ENCODE data around the gene TUBG2. TPM values are rescaled to one million over a fixed set of nuclear protein-coding genes. Genes with fewer than 3 reads are reported as not detected.
"Not testable (repeated sequence)": the region's sequence is repeated elsewhere in the genome, so short reads cannot be mapped to it uniquely, and the experiment has no call there.

TUBG2 gene
- total RNA-seq, 1 experiment from 2014 or later: 26.7 TPM

- TF ChIP-seq ZNF425 (CRISPR knock-in tag; conservative IDR thresholded peaks at IDR 0.05) (no peak), CDX4 (CRISPR knock-in tag; IDR thresholded peaks at IDR 0.05; ENCODE audit: borderline replicate concordance) (no peak), ZNF232 (CRISPR knock-in tag; IDR thresholded peaks at IDR 0.05) (no peak), HMGA2 (CRISPR knock-in tag; IDR thresholded peaks at IDR 0.05) (no peak), SP1 (CRISPR knock-in tag; conservative IDR thresholded peaks at IDR 0.05) (no peak)
Measured at GRCh38 chr17:42657824-42658588, 1.1 kb upstream of the TUBG2 start (continued).

GRCh38 chr17:42659932-42660274 is 819 bp downstream of the TUBG2 start:
- ChIA-PET POLR2A (interaction anchor here (0.8 to 1.7 kb wide), 6 partner anchors 8 to 81 kb away, joined by 3 to 13 read pairs (median 4); no protein-coding TSS in a partner anchor), CTCF (interaction anchor here (1.0 to 3.9 kb wide), 10 partner anchors 9 to 164 kb away, joined by 3 to 44 read pairs (median 10); partner anchors contain the start of genes BECN1, PLEKHH3, PSMC3IP and RETREG3)
- not testable (repeated sequence) for H3K27ac Mint-ChIP-seq; H3K4me1 Mint-ChIP-seq; H3K27me3 Mint-ChIP-seq (ENCODE audit: low read depth); DNase-seq (ENCODE audit: low spot score); H3K9me3 Mint-ChIP-seq
- Mint-ChIP-seq H3K36me3 (peaks cover 20% of the 10 kb centered on the region), H3K4me3 (peak overlapping the region; percentile 85)
- peak; percentile 48 for ATAC-seq

- H3K36me3 Mint-ChIP-seq: peaks cover 26% of the 10 kb centered on the region
- ATAC-seq (no peak), DNase-seq (ENCODE audit: low spot score) (no peak)
- H3K27me3 Mint-ChIP-seq (ENCODE audit: low read depth): peaks cover 3% of the 10 kb centered on the region; the same call in 1 of the 2 replicates
- peak overlapping the region; percentile 85; the same call in 1 of the 2 replicates for H3K4me3 Mint-ChIP-seq
- peaks cover 10% of the 10 kb centered on the region for H3K9me3 Mint-ChIP-seq
- CTCF ChIA-PET: interaction anchor here (1.7 to 3.9 kb wide), 8 partner anchors 13 to 163 kb away, joined by 5 to 44 read pairs (median 13); partner anchors contain the start of genes BECN1, PLEKHH3, PSMC3IP and RETREG3
- peaks cover 7% of the 10 kb centered on the region for H3K4me1 Mint-ChIP-seq
- POLR2A ChIA-PET: interaction anchor here (0.7 to 1.5 kb wide), 2 partner anchors 9 to 17 kb away, joined by 3 to 4 read pairs; no protein-coding TSS in a partner anchor
- no peak overlapping the region for H3K27ac Mint-ChIP-seq
- TF ChIP-seq JUN (CRISPR knock-in tag; IDR thresholded peaks at IDR 0.05): no peak
- TF ChIP-seq AR (CRISPR knock-in tag; IDR thresholded peaks at IDR 0.05): no peak
- no peak for TF ChIP-seq PREB (CRISPR knock-in tag; IDR thresholded peaks at IDR 0.05; ENCODE audit: borderline replicate concordance)
- no peak for TF ChIP-seq ZBTB21 (CRISPR knock-in tag; IDR thresholded peaks at IDR 0.05; ENCODE audit: borderline replicate concordance)
- no peak for TF ChIP-seq PRRX2 (CRISPR knock-in tag; IDR thresholded peaks at IDR 0.05)
- TF ChIP-seq NFE2L1 (CRISPR knock-in tag; IDR thresholded peaks at IDR 0.05): no peak
- no peak for TF ChIP-seq ZNF416 (CRISPR knock-in tag; IDR thresholded peaks at IDR 0.05)
- no peak for TF ChIP-seq HMGXB4 (CRISPR knock-in tag; IDR thresholded peaks at IDR 0.05)
- no peak for TF ChIP-seq MYBL2 (CRISPR knock-in tag; IDR thresholded peaks at IDR 0.05)
- TF ChIP-seq ARID4B (CRISPR knock-in tag; IDR thresholded peaks at IDR 0.05; ENCODE audit: borderline replicate concordance): no peak
- TF ChIP-seq NR1H2 (CRISPR knock-in tag; IDR thresholded peaks at IDR 0.05): no peak
- no peak for TF ChIP-seq FOXJ3 (CRISPR knock-in tag; IDR thresholded peaks at IDR 0.05; ENCODE audit: borderline replicate concordance)
Measured at GRCh38 chr17:42660692-42661345, 1.7 kb downstream of the TUBG2 start.

Measured in WTC11 (cell line).